GM12865 (cell line): ENCODE results near the gene ZDHHC9.
A peak's percentile ranks its signal among the peaks of the same experiment; 100 is the strongest.

Experiments used
- DNase-seq: peaks from one replicate; pipeline ENCODE4 v3.0.0; 2010; ENCODE audit warnings: low read depth
- H3K4me3 ChIP-seq: 2 replicates; pipeline ENCODE4 v1.5.1; 2011; ENCODE audit warnings: mild to moderate bottlenecking, low read depth, low read length, control low read depth
- TF ChIP-seq, protein P1 (sequence below): IDR thresholded peaks from 2 replicates; pipeline ENCODE4 v1.5.1; 2011; ENCODE audit warnings: low read length, control low read depth, low read depth, inconsistent platforms; ENCODE audit not compliant: insufficient read depth; ENCODE audit errors: missing control alignments

Gene ZDHHC9

DNA sequence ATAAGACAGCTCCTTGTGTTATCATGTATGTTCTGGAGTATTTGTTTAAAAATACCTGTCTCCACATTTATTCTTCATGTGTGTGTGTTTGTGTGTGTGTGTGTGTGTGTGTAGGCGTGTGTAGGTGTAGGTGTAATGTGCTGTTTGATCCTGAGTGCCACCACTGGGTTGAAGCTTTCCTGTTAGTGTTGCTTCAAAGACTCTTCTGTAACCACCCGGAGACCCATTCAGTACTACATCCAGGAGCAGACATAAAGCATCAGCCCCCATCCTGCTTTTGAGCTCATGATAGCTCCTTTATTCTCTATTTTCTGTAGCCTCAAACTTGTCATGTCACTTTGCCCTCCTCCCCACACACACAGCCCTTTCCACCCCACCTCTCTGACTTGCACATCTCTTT is 3.0 kb upstream of the ZDHHC9 start:
- DNase-seq: no peak
- TF ChIP-seq, protein P1, sequence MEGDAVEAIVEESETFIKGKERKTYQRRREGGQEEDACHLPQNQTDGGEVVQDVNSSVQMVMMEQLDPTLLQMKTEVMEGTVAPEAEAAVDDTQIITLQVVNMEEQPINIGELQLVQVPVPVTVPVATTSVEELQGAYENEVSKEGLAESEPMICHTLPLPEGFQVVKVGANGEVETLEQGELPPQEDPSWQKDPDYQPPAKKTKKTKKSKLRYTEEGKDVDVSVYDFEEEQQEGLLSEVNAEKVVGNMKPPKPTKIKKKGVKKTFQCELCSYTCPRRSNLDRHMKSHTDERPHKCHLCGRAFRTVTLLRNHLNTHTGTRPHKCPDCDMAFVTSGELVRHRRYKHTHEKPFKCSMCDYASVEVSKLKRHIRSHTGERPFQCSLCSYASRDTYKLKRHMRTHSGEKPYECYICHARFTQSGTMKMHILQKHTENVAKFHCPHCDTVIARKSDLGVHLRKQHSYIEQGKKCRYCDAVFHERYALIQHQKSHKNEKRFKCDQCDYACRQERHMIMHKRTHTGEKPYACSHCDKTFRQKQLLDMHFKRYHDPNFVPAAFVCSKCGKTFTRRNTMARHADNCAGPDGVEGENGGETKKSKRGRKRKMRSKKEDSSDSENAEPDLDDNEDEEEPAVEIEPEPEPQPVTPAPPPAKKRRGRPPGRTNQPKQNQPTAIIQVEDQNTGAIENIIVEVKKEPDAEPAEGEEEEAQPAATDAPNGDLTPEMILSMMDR: no peak
- H3K4me3 ChIP-seq: no peak overlapping the region

DNA sequence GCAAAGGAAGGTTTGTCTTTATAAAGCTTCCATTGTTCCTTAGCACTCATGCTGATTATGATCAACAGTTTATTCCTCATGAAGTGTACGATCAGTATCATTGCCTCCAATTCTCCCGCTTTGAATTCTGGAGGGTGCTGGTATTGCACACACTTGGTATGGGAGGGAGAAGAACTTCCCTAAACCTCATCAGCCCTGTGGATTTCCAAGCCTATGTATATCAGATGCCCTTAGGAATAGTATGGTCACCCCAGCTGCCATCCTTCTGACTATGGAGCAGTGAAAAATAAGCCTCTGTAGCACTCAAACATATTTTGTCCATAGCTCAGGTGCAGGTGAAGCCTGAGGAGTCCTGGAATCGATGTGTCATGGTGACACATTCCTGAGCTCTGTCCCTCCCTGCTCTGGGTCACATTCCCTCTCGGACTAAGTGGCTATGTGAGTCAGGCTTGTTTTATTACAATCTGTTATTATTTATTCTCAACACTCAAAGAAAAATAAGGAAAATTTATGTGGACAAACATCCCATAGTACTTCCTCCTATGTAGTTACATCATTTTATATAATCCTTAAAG is 2.0 kb upstream of the ZDHHC9 start:
- DNase-seq: no peak
- no peak overlapping the region for H3K4me3 ChIP-seq
- TF ChIP-seq, protein P1: no peak

- H3K4me3 ChIP-seq: peak overlapping the region; percentile 83
- TF ChIP-seq, protein P1: no peak
- no peak for DNase-seq
These were observed 552 bp downstream of the ZDHHC9 start for GRCh38 chrX:129843209-129843458.

- TF ChIP-seq, protein P1: no peak
- DNase-seq: peak; percentile 1
- peak overlapping the region; percentile 83 for H3K4me3 ChIP-seq
These were observed 1.0 kb downstream of the ZDHHC9 start for GRCh38 chrX:129842510-129843208.

GRCh38 chrX:129840344-129840743 is 3.3 kb downstream of the ZDHHC9 start:
- DNase-seq: no peak
- no peak overlapping the region for H3K4me3 ChIP-seq

DNA sequence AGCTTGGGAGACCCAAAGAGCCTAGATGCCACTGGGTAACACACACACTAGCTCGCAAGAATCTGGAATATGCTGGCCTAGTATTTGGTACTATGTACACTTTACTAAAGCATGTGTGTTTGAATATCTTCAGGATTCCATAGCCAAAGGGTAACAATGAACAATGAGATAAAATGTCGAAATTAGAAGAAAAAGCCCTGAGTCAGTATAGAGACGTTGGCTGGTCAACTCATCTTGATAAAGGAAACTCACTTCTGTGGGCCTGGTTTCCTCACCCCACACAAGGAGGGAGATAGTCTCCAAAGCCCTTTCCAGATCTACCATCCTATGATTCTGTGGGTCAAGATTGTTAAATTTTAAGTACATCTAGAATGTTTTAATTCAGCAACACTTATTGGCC is 6.9 kb downstream of the ZDHHC9 start:
- TF ChIP-seq, protein P1: no peak
- no peak overlapping the region for H3K4me3 ChIP-seq
- no peak for DNase-seq

More at GRCh38 chrX:129840344-129840743, 3.3 kb downstream of the ZDHHC9 start:
- TF ChIP-seq, protein P1: no peak
